GM12878 (cell line): Measurements from ENCODE around the gene CDC16. TPM values are rescaled to one million over a fixed set of nuclear protein-coding genes. Genes with fewer than 3 reads are reported as not detected.

Experiments
- ATAC-seq: fragments of 200-7000 bp; cut with Tn5 transposase; 3 replicates; pipeline ENCODE4 v1.9.1; 2020; ENCODE audit warnings: mild to moderate bottlenecking, moderate library complexity
- BruUV-seq: library from RNA; stranded (reverse); fragments of 400-500 nt; replicated peaks from 2 replicates; lab custom pipeline; 2021; lab: Mats Ljungman, UMichigan
- CTCF ChIA-PET: fragments of 300-600 bp; sonication (Branson Sonifier 250); formaldehyde crosslinking; extraction: SDS; loops from one replicate; lab custom pipeline; 2021; ENCODE audit warnings: inconsistent platforms; lab: Yijun Ruan, JAX
- POLR2A ChIA-PET: fragments of 350-600 bp; formaldehyde crosslinking; extraction: SDS; loops from one replicate; lab custom pipeline; 2021; ENCODE audit warnings: inconsistent platforms; lab: Charles Lee
- RAD21 ChIA-PET: fragments of 300-600 bp; sonication (Branson Sonifier 250); formaldehyde crosslinking; loops from one replicate; lab custom pipeline; 2023; ENCODE audit warnings: antibody characterized with exemption; ENCODE audit not compliant: unreplicated experiment; lab: Charles Lee
- SMC1A ChIA-PET: fragments of 300-600 bp; sonication (Branson Sonifier 250); formaldehyde crosslinking; loops from one replicate; lab custom pipeline; 2023; ENCODE audit not compliant: unreplicated experiment, uncharacterized antibody; lab: Charles Lee
- DNase-seq: peaks from one replicate; pipeline ENCODE4 v3.0.0-alpha.2; 2011; ENCODE audit warnings: low read depth, low spot score
- FAIRE-seq: peaks from 3 replicates; lab custom pipeline; 2011; peaks lifted over from hg19 to GRCh38; lab: Jason Lieb, UNC
- H2AFZ ChIP-seq: 2 replicates; pipeline ENCODE4 v1.6.0; 2011; ENCODE audit warnings: low read depth, low read length, control low read depth; ENCODE audit not compliant: control insufficient read depth
- H3K27ac ChIP-seq: 2 replicates; pipeline ENCODE4 v1.5.1; 2011; ENCODE audit warnings: control low read depth; ENCODE audit not compliant: control insufficient read depth, insufficient read depth
- H3K27me3 ChIP-seq, 2 experiments: replicated peaks in 1 of 2; 2 replicates each; pipeline versions ENCODE4 v1.6.0 to v1.6.1; 2011; ENCODE audit warnings: low read length in 1 of 2; ENCODE audit not compliant: control insufficient read depth in 2 of 2, insufficient read depth in 2 of 2
- H3K36me3 ChIP-seq, 2 experiments: 2 replicates each; pipeline ENCODE4 v1.5.1; 2011; ENCODE audit warnings: low read length in 1 of 2; ENCODE audit not compliant: control insufficient read depth in 2 of 2, insufficient read depth in 2 of 2
- H3K4me1 ChIP-seq: 2 replicates; pipeline ENCODE4 v1.6.1; 2011; ENCODE audit warnings: mild to moderate bottlenecking, low read length, moderate library complexity, mixed read lengths; ENCODE audit not compliant: control insufficient read depth, insufficient read depth
- H3K4me2 ChIP-seq: 2 replicates; pipeline ENCODE4 v1.6.0; 2011; ENCODE audit warnings: control low read depth; ENCODE audit not compliant: control insufficient read depth, insufficient read depth
- H3K4me3 ChIP-seq: fragments of 200-600 bp; sonication (generic); 2 replicates; pipeline ENCODE4 v1.5.1; 2016
- H3K79me2 ChIP-seq: 2 replicates; pipeline ENCODE4 v1.6.0; 2011; ENCODE audit warnings: low read length; ENCODE audit not compliant: control insufficient read depth, insufficient read depth
- H3K9ac ChIP-seq: 2 replicates; pipeline ENCODE4 v1.8.0; 2011; ENCODE audit warnings: low read length, control low read depth, mixed read lengths; ENCODE audit not compliant: control insufficient read depth, insufficient read depth
- H3K9me3 ChIP-seq: replicated peaks from 3 replicates; pipeline ENCODE4 v1.5.1; 2011; ENCODE audit warnings: mild to moderate bottlenecking, low read length; ENCODE audit not compliant: control insufficient read depth, insufficient read depth
- H4K20me1 ChIP-seq: 2 replicates; pipeline ENCODE4 v1.6.0; 2011; ENCODE audit not compliant: control insufficient read depth, insufficient read depth
- CREM ChIP-seq: IDR thresholded peaks from 2 replicates; pipeline ENCODE4 v1.6.1; 2014; ENCODE audit warnings: antibody characterized with exemption, low read depth
- EZH2 ChIP-seq: IDR thresholded peaks from 2 replicates; pipeline ENCODE4 v1.6.1; 2012; ENCODE audit warnings: low read depth, mild to moderate bottlenecking, control low read depth, inconsistent platforms, low read length, borderline replicate concordance; ENCODE audit not compliant: control insufficient read depth
- PAX8 ChIP-seq: fragments of 450-650 bp; IDR thresholded peaks from 2 replicates; pipeline ENCODE4 v1.6.1; 2017; ENCODE audit warnings: mild to moderate bottlenecking, moderate library complexity
- POLR2AphosphoS5 ChIP-seq: IDR thresholded peaks from 2 replicates; pipeline ENCODE4 v1.6.1; 2011; ENCODE audit warnings: mild to moderate bottlenecking, low read length, inconsistent platforms
- POU2F2 ChIP-seq: IDR thresholded peaks from 3 replicates; pipeline ENCODE4 v1.6.1; 2011; ENCODE audit warnings: low read depth, mild to moderate bottlenecking, low read length, borderline replicate concordance
- SIX5 ChIP-seq: IDR thresholded peaks from 2 replicates; pipeline ENCODE4 v1.6.1; 2011; ENCODE audit warnings: mild to moderate bottlenecking, low read depth, low read length, moderate library complexity; ENCODE audit not compliant: severe bottlenecking
- TCF12 ChIP-seq: IDR thresholded peaks from 2 replicates; pipeline ENCODE4 v1.6.1; 2011; ENCODE audit warnings: low read depth, mild to moderate bottlenecking, low read length
- WGBS: methylation state at CpG from one replicate; pipeline ENCODE4 v1.1.6; 2016; ENCODE audit warnings: low lambda C conversion rate; ENCODE audit not compliant: insufficient replicate concordance, insufficient coverage; ENCODE audit errors: missing lambda C conversion rate; 5-methylcytosine and 5-hydroxymethylcytosine counted together
- in situ Hi-C: fragments of 300-500 bp; cut with MboI; formaldehyde crosslinking; loops from 9 replicates; pipeline ENCODE4 v1.14.3; 2018; ENCODE audit warnings: mixed read lengths
- intact Hi-C: fragments of 100-400 bp; cut with micrococcal nuclease; formaldehyde crosslinking; loops from one replicate; pipeline ENCODE4 v1.14.2; 2022; ENCODE audit not compliant: unreplicated experiment
- polyA plus RNA-seq, 11 experiments: library from polyadenylated mRNA; depleted of rRNA in 4 of 11; unstranded in 6 of 11; stranded (reverse) in 5 of 11; fragments of >200 nt; fragmentation: Nextera tagmentation in 4 of 11; fragmentation: Illumina TruSeq in 1 of 11; extraction: Ambion mirVana in 4 of 11; extraction: Trizol in 1 of 11; gene quantifications; 1 replicate in 1 of 11; 2 replicates in 10 of 11; pipeline versions ENCODE4 v1.2.1 to v1.2.3, GENCODE V29; 2011 to 2016; ENCODE audit warnings: inconsistent platforms in 2 of 11, missing spikeins in 2 of 11, low read depth in 1 of 11
- total RNA-seq, 4 experiments: library from RNA; depleted of rRNA in 3 of 4; stranded (reverse); fragments of >200 nt in 3 of 4; fragmentation: Illumina TruSeq in 1 of 4; extraction: Trizol in 1 of 4; gene quantifications; 2 replicates each; pipeline versions ENCODE4 v1.2.1 to v1.2.3, GENCODE V29; 2013 to 2021
- TF ChIP-seq, protein P1 (sequence below): fragments of 450-650 bp; formaldehyde crosslinking; IDR thresholded peaks from 2 replicates; pipeline ENCODE4 v1.4.0; 2020; ENCODE audit warnings: mild to moderate bottlenecking, moderate library complexity
- TF ChIP-seq, protein P2 (sequence below): fragments of 450-650 bp; conservative IDR thresholded peaks from 2 replicates; pipeline ENCODE4 v1.6.1; 2017; ENCODE audit warnings: mild to moderate bottlenecking, moderate library complexity
- TF ChIP-seq, protein P3 (sequence below): fragments of 450-650 bp; IDR thresholded peaks from 2 replicates; pipeline ENCODE4 v1.6.1; 2016; ENCODE audit warnings: mild to moderate bottlenecking, moderate library complexity, borderline replicate concordance

Gene CDC16
- total and polyA plus RNA-seq, 10 of the 15 experiments (the other 5 are each of a cell fraction or from before 2014, with no cell fraction given), result 15.4 to 92.9 (median 31.4) TPM

DNA sequence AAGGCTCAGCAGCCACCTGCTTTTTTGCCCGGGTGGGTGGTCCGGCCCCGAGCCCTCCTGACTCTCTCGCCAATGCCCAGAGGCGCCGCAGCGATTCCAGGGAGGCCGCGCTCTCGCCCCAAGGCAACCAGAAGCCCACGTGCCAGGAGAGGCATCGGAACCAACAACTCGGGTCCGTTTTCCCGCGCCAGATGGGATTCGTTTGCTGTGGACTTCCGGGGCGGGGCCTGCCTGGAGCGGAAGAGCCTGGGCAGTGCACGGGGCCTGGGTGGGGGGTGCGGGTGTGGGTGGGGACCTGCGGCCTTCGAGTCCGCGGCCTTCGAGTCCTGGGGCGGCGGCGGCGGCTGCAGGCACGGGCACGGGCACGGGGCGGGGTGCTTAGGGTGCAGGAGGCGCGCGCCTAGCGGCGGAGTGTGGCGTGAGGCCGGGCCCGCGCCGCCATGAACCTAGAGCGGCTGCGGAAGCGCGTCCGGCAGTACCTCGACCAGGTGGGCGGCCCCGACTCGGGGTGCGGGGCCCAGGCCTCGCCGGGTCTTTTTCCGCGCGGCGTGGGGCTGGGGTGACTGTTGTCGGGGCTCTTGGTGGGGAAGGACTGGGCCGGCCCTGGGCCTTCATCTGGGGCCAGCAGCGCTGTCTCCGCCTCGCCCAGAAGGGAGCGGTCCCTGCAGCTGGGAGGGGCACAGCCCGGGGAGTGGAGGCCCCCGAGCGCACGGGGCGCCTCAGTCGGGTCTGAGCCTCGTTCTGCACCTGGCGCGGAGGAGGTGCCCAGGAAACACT, at the start of gene CDC16 (continued):
- TF ChIP-seq, protein P1, sequence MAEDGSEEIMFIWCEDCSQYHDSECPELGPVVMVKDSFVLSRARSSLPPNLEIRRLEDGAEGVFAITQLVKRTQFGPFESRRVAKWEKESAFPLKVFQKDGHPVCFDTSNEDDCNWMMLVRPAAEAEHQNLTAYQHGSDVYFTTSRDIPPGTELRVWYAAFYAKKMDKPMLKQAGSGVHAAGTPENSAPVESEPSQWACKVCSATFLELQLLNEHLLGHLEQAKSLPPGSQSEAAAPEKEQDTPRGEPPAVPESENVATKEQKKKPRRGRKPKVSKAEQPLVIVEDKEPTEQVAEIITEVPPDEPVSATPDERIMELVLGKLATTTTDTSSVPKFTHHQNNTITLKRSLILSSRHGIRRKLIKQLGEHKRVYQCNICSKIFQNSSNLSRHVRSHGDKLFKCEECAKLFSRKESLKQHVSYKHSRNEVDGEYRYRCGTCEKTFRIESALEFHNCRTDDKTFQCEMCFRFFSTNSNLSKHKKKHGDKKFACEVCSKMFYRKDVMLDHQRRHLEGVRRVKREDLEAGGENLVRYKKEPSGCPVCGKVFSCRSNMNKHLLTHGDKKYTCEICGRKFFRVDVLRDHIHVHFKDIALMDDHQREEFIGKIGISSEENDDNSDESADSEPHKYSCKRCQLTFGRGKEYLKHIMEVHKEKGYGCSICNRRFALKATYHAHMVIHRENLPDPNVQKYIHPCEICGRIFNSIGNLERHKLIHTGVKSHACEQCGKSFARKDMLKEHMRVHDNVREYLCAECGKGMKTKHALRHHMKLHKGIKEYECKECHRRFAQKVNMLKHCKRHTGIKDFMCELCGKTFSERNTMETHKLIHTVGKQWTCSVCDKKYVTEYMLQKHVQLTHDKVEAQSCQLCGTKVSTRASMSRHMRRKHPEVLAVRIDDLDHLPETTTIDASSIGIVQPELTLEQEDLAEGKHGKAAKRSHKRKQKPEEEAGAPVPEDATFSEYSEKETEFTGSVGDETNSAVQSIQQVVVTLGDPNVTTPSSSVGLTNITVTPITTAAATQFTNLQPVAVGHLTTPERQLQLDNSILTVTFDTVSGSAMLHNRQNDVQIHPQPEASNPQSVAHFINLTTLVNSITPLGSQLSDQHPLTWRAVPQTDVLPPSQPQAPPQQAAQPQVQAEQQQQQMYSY (CRISPR knock-in tag), result no peak

DNA sequence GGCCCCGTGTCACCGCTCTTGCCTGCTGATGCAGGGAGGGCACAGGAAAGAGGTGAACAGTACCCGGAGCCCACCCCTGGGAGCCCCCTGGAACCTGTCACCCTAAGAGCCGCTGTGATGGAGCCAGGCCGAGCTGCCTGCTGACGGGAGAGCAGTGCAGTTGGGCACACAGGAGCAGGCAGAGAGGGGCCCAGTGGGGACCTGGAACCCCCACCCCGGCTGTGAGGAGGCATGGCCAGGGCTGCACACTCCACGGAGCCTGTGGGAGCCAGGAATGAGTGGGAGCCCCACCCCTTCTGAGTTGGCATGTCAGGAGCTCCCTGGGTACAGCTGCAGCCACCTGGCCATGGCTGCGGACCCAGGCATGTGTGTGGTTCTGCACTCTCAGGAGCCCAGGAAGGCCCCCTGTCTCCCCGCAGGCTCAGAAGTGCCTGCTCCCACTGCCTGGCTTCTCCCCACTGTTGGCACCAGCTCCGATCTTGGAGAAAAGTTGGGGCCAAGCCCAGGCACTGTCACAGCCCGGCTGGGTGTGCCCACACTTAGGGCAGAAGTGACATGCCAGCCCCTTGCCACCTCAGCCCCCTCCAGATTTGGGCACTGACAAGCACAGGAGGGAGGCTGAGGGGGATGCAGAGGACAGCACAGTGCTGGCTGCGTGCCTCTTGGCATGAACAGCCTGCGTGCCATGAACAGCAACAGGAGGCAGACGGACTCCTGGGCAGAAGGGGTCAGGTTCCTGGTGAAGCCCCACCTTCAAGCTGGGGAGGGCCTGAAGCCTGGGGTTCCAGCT, 49.3 kb upstream of the CDC16 start:
- H3K4me3 ChIP-seq, result no peak overlapping the region
- in situ Hi-C loops, result no loop called here
- no peaks in the 10 kb centered on the region for H4K20me1 ChIP-seq
- SMC1A ChIA-PET, result no interaction called here
- no peak for FAIRE-seq
- POLR2A ChIA-PET, result no interaction called here
- no peaks in the 10 kb centered on the region for H3K79me2 ChIP-seq
- no TSS peak for BruUV-seq
- H2AFZ ChIP-seq, result no peak overlapping the region
- H3K27ac ChIP-seq, result no peak overlapping the region
- no peak for ATAC-seq
- H3K9me3 ChIP-seq, result peaks cover 3% of the 10 kb centered on the region; the same call in 1 of the 3 replicates
- H3K4me1 ChIP-seq, result no peaks in the 10 kb centered on the region
- CTCF ChIA-PET, result no interaction called here
- WGBS, result 36% methylated on average over 12 of the region's 15 CpGs
- H3K4me2 ChIP-seq, result no peak overlapping the region
- no peaks in the 10 kb centered on the region for H3K36me3 ChIP-seq
- TF ChIP-seq CREM (no peak), EZH2 (no peak), POLR2AphosphoS5 (no peak), SIX5 (no peak), POU2F2 (no peak), TCF12 (no peak), PAX8 (no peak)
- TF ChIP-seq, protein P2, sequence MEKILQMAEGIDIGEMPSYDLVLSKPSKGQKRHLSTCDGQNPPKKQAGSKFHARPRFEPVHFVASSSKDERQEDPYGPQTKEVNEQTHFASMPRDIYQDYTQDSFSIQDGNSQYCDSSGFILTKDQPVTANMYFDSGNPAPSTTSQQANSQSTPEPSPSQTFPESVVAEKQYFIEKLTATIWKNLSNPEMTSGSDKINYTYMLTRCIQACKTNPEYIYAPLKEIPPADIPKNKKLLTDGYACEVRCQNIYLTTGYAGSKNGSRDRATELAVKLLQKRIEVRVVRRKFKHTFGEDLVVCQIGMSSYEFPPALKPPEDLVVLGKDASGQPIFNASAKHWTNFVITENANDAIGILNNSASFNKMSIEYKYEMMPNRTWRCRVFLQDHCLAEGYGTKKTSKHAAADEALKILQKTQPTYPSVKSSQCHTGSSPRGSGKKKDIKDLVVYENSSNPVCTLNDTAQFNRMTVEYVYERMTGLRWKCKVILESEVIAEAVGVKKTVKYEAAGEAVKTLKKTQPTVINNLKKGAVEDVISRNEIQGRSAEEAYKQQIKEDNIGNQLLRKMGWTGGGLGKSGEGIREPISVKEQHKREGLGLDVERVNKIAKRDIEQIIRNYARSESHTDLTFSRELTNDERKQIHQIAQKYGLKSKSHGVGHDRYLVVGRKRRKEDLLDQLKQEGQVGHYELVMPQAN, result no peak
- TF ChIP-seq, protein P3, sequence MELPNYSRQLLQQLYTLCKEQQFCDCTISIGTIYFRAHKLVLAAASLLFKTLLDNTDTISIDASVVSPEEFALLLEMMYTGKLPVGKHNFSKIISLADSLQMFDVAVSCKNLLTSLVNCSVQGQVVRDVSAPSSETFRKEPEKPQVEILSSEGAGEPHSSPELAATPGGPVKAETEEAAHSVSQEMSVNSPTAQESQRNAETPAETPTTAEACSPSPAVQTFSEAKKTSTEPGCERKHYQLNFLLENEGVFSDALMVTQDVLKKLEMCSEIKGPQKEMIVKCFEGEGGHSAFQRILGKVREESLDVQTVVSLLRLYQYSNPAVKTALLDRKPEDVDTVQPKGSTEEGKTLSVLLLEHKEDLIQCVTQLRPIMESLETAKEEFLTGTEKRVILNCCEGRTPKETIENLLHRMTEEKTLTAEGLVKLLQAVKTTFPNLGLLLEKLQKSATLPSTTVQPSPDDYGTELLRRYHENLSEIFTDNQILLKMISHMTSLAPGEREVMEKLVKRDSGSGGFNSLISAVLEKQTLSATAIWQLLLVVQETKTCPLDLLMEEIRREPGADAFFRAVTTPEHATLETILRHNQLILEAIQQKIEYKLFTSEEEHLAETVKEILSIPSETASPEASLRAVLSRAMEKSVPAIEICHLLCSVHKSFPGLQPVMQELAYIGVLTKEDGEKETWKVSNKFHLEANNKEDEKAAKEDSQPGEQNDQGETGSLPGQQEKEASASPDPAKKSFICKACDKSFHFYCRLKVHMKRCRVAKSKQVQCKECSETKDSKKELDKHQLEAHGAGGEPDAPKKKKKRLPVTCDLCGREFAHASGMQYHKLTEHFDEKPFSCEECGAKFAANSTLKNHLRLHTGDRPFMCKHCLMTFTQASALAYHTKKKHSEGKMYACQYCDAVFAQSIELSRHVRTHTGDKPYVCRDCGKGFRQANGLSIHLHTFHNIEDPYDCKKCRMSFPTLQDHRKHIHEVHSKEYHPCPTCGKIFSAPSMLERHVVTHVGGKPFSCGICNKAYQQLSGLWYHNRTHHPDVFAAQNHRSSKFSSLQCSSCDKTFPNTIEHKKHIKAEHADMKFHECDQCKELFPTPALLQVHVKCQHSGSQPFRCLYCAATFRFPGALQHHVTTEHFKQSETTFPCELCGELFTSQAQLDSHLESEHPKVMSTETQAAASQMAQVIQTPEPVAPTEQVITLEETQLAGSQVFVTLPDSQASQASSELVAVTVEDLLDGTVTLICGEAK, result no peak
- intact Hi-C loops, result no loop called here
- DNase-seq, result no peak
- RAD21 ChIA-PET, result no interaction called here
- no peak overlapping the region for H3K9ac ChIP-seq
- H3K27me3 ChIP-seq, result peaks cover 0 to 3% of the 10 kb centered on the region in 2 experiments; a peak in 1 of 4 replicates
